Measurements from ENCODE around the gene PHF13. TPM values are rescaled to one million over a fixed set of nuclear protein-coding genes. Genes with fewer than 3 reads are reported as not detected.
A peak's percentile ranks its signal among the peaks of the same experiment; 100 is the strongest.

Gene PHF13
- polyA plus RNA-seq, 2 of the 4 experiments (the other 2 are of a cell fraction): 4.3 to 10.4 TPM

GRCh38 chr1:6645018-6645417, 31.5 kb downstream of the PHF13 start:
- no peak overlapping the region for H3K4me3 ChIP-seq
- ChIA-PET CTCF (interaction anchor here (1.0 to 4.3 kb wide), 3 partner anchors 10 to 159 kb away, joined by 3 to 14 read pairs (median 7); partner anchors contain the start of genes NOL9 and TAS1R1), POLR2A (no interaction called here)
- FAIRE-seq (no peak), ATAC-seq (no peak), DNase-seq (ENCODE audit: low read depth in 1 of 2, low spot score in 1 of 2) (no peak)
- no peak overlapping the region for H3K27ac ChIP-seq
- no peaks in the 10 kb centered on the region for H3K4me1 ChIP-seq
- H3K4me2 ChIP-seq: no peak overlapping the region
- 89% methylated on average over 5 of the region's 7 CpGs for WGBS (ENCODE audit: missing lambda C conversion rate)
- H3K9me3 ChIP-seq: no peaks in the 10 kb centered on the region
- no peak for TF ChIP-seq PBX3 (IDR thresholded peaks at IDR 0.05)
- TF ChIP-seq EP300 (IDR thresholded peaks at IDR 0.05): no peak
- TF ChIP-seq CEBPB (IDR thresholded peaks at IDR 0.05): no peak
- no peak for TF ChIP-seq SMC3 (IDR thresholded peaks at IDR 0.05)
- TF ChIP-seq BHLHE40 (IDR thresholded peaks at IDR 0.05; ENCODE audit: low read depth, low read length): no peak
- no peak for TF ChIP-seq MAX (IDR thresholded peaks at IDR 0.05)
- no peak for TF ChIP-seq ZSCAN20 (CRISPR knock-in tag; IDR thresholded peaks at IDR 0.05)
- no peak for TF ChIP-seq HEYL (CRISPR knock-in tag; IDR thresholded peaks at IDR 0.05)
- no peak for TF ChIP-seq FOSL2 (IDR thresholded peaks at IDR 0.05)
- TF ChIP-seq FOSL2 (CRISPR knock-in tag; IDR thresholded peaks at IDR 0.05): no peak
- no peak for TF ChIP-seq CBX8 (IDR thresholded peaks at IDR 0.05)
- no peak for TF ChIP-seq ESRRA (IDR thresholded peaks at IDR 0.05; ENCODE audit: borderline replicate concordance, low read length)
- TF ChIP-seq POLR2AphosphoS2 (conservative IDR thresholded peaks at IDR 0.05; ENCODE audit: low read length): no peak
- TF ChIP-seq TP53 (CRISPR knock-in tag; IDR thresholded peaks at IDR 0.05): no peak
- no peak for TF ChIP-seq KDM1A (IDR thresholded peaks at IDR 0.05; ENCODE audit: low read depth)
- no peak for TF ChIP-seq RNF2 (IDR thresholded peaks at IDR 0.05; ENCODE audit: borderline replicate concordance, low read depth)
- TF ChIP-seq JUN (IDR thresholded peaks at IDR 0.05): no peak
- TF ChIP-seq MYC (IDR thresholded peaks at IDR 0.05; ENCODE audit: borderline replicate concordance, low read length): no peak
- no peak for TF ChIP-seq ELK1 (IDR thresholded peaks at IDR 0.05; ENCODE audit: low read depth, low read length)
- no peak for TF ChIP-seq NFE2L2 (conservative IDR thresholded peaks at IDR 0.05; ENCODE audit: low read length)

DNA sequence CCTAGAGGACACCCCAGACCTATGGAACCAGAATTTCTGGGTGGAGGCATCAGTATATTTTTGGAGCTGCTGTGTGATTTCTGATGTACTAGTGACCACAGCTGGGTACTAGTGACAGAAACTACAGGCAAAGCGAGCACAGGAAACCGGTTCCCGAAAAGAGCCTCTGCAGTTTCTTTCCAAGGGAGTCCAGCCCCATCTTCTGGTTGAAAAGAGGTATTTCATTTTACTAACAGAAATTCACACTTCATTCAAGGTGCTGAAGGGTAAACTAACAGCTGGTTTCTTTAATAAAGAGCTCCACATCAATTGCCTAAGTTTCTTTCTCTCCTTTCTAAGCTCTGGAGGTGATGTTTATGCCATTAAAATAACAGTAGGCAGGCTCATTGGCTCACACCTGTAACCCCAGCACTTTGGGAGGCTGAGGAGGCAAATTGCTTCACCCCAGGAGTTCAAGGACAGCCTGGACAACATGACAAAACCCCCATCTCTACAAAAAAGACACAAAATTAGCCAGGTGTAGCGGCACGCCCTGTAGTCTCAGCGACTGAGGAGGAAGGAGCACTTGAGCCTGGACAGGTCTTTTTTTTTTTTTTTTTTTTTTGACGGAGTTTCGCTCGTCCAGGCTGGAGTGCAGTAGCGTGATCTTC, 33.1 kb downstream of the PHF13 start:
- no peak overlapping the region for H3K27ac ChIP-seq
- DNase-seq (ENCODE audit: low read depth in 1 of 2, low spot score in 1 of 2) (peak; percentile 28 to 31), FAIRE-seq (no peak), ATAC-seq (peak; percentile 63 to 75; a peak in 4 of 6 replicates)
- no peaks in the 10 kb centered on the region for H3K9me3 ChIP-seq
- no peaks in the 10 kb centered on the region for H3K4me1 ChIP-seq
- TF ChIP-seq RNF2 (IDR thresholded peaks at IDR 0.05; ENCODE audit: borderline replicate concordance, low read depth): no peak
- peak; percentile 41 to 60; a peak in 4 of 5 replicates for TF ChIP-seq RAD21 (conservative IDR thresholded peaks at IDR 0.05 in 1 of 2, IDR thresholded peaks at IDR 0.05 in 1 of 2)
- peak; percentile 49 for TF ChIP-seq CTCF (IDR thresholded peaks at IDR 0.05)
- TF ChIP-seq EP300 (IDR thresholded peaks at IDR 0.05): no peak
- ChIA-PET CTCF (interaction anchor here (0.6 to 4.3 kb wide), 13 partner anchors 9 to 237 kb away, joined by 3 to 21 read pairs (median 5); partner anchors contain the start of genes NOL9 and TAS1R1), POLR2A (no interaction called here)
- H3K4me3 ChIP-seq: no peak overlapping the region
- H3K4me2 ChIP-seq: no peak overlapping the region
- WGBS (ENCODE audit: missing lambda C conversion rate): 63% methylated on average over 8 of the region's 10 CpGs

Data from A549 (cell line).